Colonic mucosa (tissue), 4 donors: ENCODE results near the gene TMUB2. TPM values are rescaled to one million over a fixed set of nuclear protein-coding genes. Genes with fewer than 3 reads are reported as not detected.
A peak's percentile ranks its signal among the peaks of the same experiment; 100 is the strongest.

Experiments used
- DNase-seq: peaks from one replicate; pipeline ENCODE4 v3.0.0-alpha.2; 2020
- H3K27ac ChIP-seq: fragments of 200-600 bp; one replicate; pipeline ENCODE4 v1.8.0; 2021
- H3K27me3 ChIP-seq: fragments of 200-600 bp; one replicate; pipeline ENCODE4 v1.8.0; 2021
- H3K36me3 ChIP-seq: fragments of 200-600 bp; one replicate; pipeline ENCODE4 v1.8.0; 2021
- H3K4me1 ChIP-seq: fragments of 200-600 bp; one replicate; pipeline ENCODE4 v1.8.0; 2021; ENCODE audit warnings: mild to moderate bottlenecking
- H3K4me3 ChIP-seq: fragments of 200-600 bp; one replicate; pipeline ENCODE4 v1.8.0; 2021
- H3K9ac ChIP-seq, 2 donors: one replicate each; pipeline ENCODE4 v1.7.0; 2013; ENCODE audit warnings: control low read depth in 2 of 2, low read depth in 2 of 2, low read length in 2 of 2
- H3K9me3 ChIP-seq: fragments of 200-600 bp; one replicate; pipeline ENCODE4 v1.8.0; 2021
- intact Hi-C: fragments of 100-400 bp; cut with DNase I; formaldehyde crosslinking; loops from one replicate; pipeline ENCODE4 v1.14.1; 2022
- total RNA-seq, 2 donors: library from RNA; stranded (reverse); fragmentation: NEBNext Ultra II Directional in 1 of 2; extraction: Animal tissue kit (Norgen Biotek cat#: 25700) in 1 of 2; gene quantifications; one replicate each; pipeline ENCODE4 v1.2.1, GENCODE V29; 2021
- TF ChIP-seq, protein P1 (sequence below): fragments of 200-600 bp; IDR thresholded peaks from one replicate; pipeline ENCODE4 v1.8.0; 2022; ENCODE audit warnings: antibody characterized with exemption, mild to moderate bottlenecking
- donor health status: healthy.
- donor health status: DM: no; HTN: no; CAD: no.
- donor health status: DM: no; HTN: no; CAD: no.

Gene TMUB2
- total RNA-seq, 2 donors from 2014 or later = 37.0 to 44.5 TPM

DNA sequence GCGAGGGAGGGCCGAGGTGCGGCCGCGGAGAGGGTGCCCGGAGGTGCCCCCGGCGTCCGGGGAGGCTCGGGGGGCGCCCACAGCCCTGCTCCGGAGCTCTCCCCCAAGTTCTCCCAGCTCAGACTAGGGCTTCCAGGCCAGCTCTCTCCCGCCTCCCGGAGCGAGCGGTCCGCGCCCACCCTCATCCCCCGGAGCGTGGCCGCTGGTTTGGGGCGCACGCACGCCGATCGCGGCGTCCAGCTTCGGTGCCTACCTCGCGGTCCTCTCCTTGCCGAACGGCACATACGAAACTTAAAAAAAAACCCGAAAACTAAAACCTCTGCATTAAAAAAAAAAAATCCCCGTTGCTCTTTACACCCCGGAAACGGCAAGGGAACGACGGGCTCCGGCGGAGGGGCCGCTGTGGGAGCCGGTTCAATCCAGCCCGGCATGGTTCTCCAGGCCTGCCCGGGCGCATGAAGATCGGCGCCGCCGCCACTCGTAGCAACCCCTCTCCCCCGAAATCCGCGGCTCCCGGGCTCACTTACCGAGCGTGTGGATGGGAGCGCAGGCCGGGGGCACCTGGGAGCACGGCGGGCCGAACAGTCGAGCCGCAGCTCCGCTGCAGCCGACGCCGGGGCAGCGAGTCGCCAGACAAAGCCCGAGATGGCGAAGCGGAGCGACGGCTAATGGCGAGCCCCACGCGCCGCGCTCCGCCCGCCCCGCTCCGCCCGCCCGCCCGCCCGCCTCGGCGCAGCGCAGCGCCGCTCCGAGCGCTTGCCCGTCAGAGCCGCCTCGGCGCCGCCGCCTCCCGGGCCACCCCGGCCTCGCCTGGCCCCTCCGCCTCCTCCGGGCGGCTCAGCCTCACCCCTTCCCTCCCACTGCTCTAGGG, 33.7 kb downstream of the TMUB2 start:
- peak; percentile 54 for DNase-seq
- peak overlapping the region; percentile 99 for H3K27ac ChIP-seq
- peaks cover 9% of the 10 kb centered on the region for H3K36me3 ChIP-seq
- TF ChIP-seq, protein P1, sequence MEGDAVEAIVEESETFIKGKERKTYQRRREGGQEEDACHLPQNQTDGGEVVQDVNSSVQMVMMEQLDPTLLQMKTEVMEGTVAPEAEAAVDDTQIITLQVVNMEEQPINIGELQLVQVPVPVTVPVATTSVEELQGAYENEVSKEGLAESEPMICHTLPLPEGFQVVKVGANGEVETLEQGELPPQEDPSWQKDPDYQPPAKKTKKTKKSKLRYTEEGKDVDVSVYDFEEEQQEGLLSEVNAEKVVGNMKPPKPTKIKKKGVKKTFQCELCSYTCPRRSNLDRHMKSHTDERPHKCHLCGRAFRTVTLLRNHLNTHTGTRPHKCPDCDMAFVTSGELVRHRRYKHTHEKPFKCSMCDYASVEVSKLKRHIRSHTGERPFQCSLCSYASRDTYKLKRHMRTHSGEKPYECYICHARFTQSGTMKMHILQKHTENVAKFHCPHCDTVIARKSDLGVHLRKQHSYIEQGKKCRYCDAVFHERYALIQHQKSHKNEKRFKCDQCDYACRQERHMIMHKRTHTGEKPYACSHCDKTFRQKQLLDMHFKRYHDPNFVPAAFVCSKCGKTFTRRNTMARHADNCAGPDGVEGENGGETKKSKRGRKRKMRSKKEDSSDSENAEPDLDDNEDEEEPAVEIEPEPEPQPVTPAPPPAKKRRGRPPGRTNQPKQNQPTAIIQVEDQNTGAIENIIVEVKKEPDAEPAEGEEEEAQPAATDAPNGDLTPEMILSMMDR = no peak
- no peaks in the 10 kb centered on the region for H3K27me3 ChIP-seq
- peak overlapping the region; percentile 89 for H3K4me3 ChIP-seq
- H3K9me3 ChIP-seq = no peaks in the 10 kb centered on the region
- H3K4me1 ChIP-seq = no peaks in the 10 kb centered on the region
- peak overlapping the region; percentile 95 to 96 for H3K9ac ChIP-seq
- intact Hi-C loops = no loop called here

DNA sequence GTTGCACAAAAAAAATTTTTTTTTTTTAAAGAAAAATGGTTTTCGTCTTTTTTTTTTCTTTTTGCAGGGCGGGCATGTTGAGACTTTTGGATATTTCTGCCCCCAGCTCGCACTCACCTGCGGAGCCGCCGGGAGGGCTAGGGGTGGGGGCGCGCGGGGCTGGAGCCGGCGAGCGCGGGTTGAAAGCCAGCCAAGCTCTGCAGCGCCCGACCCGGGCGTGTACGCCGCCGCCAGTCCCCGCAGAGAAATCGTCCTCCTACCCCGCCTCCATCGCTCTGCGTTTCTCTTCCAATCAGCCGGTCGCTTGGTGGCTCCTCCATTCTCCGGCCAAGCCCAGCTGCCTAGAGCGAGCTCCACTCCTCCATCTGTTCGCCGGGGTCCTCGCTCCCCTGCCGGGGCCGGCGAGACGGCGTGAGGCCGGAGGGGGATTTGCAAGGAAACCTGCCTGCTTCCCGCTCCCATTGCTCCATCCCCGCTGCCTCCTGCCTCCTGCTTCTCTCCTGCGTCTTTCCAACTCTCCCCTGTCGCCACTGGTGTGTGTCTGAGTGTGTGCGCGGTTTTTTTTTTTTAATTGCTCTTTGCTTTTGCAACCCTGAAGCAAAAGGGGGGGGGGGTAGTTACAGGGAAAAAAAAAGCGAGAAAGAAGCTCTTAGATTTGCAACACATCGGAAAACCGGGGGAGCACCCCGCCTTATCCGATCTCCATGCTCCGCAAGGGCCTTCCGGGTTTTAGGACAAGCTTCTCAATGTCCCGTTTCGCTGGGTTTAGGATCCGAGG, 34.5 kb downstream of the TMUB2 start:
- peak; percentile 78 for DNase-seq
- H3K4me1 ChIP-seq = no peaks in the 10 kb centered on the region
- peak overlapping the region; percentile 76 to 96 for H3K9ac ChIP-seq
- TF ChIP-seq, protein P1 = no peak
- H3K9me3 ChIP-seq = no peaks in the 10 kb centered on the region
- peak overlapping the region; percentile 99 for H3K27ac ChIP-seq
- H3K36me3 ChIP-seq = peaks cover under 1% of the 10 kb centered on the region
- peak overlapping the region; percentile 89 for H3K4me3 ChIP-seq
- no peaks in the 10 kb centered on the region for H3K27me3 ChIP-seq
- intact Hi-C loops = no loop called here

DNA sequence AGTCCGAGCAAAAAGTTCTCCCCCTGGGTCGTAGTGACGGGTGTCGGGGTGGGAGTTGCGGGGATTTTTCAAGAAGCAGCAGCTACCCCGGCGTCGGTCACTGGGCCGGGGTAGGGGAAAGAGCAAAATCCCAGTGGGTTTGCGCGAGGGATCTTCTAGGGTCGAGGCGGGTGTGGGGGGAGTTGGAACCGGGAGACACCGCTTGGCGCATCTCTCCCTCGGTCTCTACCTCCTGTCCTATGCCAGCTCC, 35.0 kb downstream of the TMUB2 start:
- DNase-seq = no peak
- Histone ChIP-seq H3K4me3 (peak overlapping the region; percentile 89), H3K4me1 (no peaks in the 10 kb centered on the region), H3K9ac (peak overlapping the region; percentile 76 to 96), H3K9me3 (no peaks in the 10 kb centered on the region), H3K27ac (peak overlapping the region; percentile 99), H3K27me3 (no peaks in the 10 kb centered on the region), H3K36me3 (no peaks in the 10 kb centered on the region)
- TF ChIP-seq, protein P1 = no peak
- intact Hi-C loops = no loop called here

DNA sequence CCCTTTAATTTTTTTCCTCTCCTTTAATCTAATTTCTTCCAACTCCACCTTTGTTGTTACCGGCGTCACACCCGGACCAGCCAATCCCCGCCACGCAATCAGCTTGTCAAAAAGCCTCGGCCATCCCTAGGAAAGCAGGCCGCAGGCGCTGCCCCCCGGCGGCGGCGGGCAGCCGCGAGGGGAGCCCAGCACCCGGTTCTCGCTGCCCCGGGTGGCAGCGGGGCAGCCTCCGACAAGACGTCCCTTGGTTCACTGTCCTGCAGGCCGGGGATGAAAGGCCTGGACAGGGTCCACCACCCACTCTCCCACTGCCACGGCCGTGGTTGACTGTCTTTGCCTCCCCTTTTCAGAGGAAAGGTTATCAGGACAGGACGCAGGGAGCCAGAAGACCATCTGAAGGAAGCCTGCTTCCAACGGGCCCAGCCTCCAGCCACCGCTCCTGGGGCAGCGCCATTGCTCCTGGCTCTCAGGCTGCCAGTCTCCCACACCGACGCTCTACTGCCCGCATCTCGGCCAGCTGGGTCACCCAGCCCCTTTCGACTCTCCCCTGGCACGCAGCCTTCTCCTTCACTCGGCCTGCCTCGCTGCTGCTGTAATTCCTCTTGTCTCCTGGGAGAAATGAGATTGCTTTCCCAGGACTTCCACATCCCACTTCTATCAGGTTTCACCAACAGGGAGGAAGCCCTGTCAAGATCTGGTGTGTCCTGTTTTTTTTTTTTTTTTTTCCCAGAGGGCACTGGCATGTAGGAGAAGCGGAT, 35.5 kb downstream of the TMUB2 start:
- H3K4me3 ChIP-seq = peak overlapping the region; percentile 89
- H3K9me3 ChIP-seq = no peaks in the 10 kb centered on the region
- no peaks in the 10 kb centered on the region for H3K36me3 ChIP-seq
- H3K27me3 ChIP-seq = no peaks in the 10 kb centered on the region
- no peaks in the 10 kb centered on the region for H3K4me1 ChIP-seq
- DNase-seq = peak; percentile 91
- TF ChIP-seq, protein P1 = no peak
- H3K9ac ChIP-seq = peak overlapping the region; percentile 76 to 96
- intact Hi-C loops = no loop called here
- H3K27ac ChIP-seq = peak overlapping the region; percentile 99

DNA sequence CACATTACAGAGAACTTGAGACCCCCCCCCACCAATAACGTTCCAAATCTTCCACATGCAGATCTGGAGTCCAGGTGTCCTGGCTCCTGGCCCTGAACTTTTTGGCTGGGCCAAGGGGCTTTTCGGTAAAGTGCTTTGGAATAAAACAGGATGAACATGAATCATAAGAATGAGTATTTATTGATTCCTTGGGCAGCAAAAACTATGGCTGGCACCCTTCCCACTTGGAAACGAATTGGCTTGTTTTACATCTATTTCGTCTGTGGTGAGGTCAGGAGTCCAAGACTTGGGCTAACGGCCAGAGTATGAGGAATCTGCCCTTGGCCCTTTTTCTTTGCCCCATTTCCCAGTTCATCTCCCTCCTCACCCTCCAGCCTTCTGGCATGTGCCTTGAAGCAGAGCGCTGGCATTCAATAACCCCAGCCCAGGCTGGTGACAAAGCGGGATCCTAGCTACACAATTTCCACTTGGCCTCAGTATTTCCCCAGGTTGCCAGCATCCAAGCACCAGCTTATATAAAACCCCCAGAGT, 36.8 kb downstream of the TMUB2 start:
- no peak overlapping the region for H3K4me3 ChIP-seq
- H3K9ac ChIP-seq = no peak overlapping the region
- DNase-seq = peak; percentile 73
- H3K9me3 ChIP-seq = no peaks in the 10 kb centered on the region
- TF ChIP-seq, protein P1 = no peak
- H3K4me1 ChIP-seq = no peaks in the 10 kb centered on the region
- H3K27me3 ChIP-seq = no peaks in the 10 kb centered on the region
- H3K36me3 ChIP-seq = no peaks in the 10 kb centered on the region
- intact Hi-C loops = no loop called here
- H3K27ac ChIP-seq = no peak overlapping the region
